Karpas-422 (cell line): ENCODE data around the gene OARD1. TPM values are rescaled to one million over a fixed set of nuclear protein-coding genes. Genes with fewer than 3 reads are reported as not detected.

Experiments
- DNase-seq: peaks from one replicate; pipeline ENCODE4 v3.0.0-alpha.2; 2015
- H2AFZ ChIP-seq: fragments of 200-600 bp; sonication (generic); 2 replicates; pipeline ENCODE4 v1.6.1; 2014; ENCODE audit warnings: antibody characterized with exemption, low read length, mixed read lengths
- H3K27ac ChIP-seq: fragments of 200-600 bp; sonication (generic); 2 replicates; pipeline ENCODE4 v1.5.1; 2014; ENCODE audit warnings: mild to moderate bottlenecking, low read length, moderate library complexity
- H3K27me3 ChIP-seq: fragments of 200-600 bp; sonication (generic); 2 replicates; pipeline ENCODE4 v1.6.1; 2014; ENCODE audit warnings: low read length, mixed read lengths
- H3K36me3 ChIP-seq: fragments of 200-600 bp; sonication (generic); 2 replicates; pipeline ENCODE4 v1.6.1; 2014; ENCODE audit warnings: low read length, mixed read lengths; ENCODE audit not compliant: insufficient read depth
- H3K4me1 ChIP-seq: fragments of 200-600 bp; sonication (generic); 2 replicates; pipeline ENCODE4 v1.6.1; 2014; ENCODE audit warnings: mild to moderate bottlenecking, low read length, mixed read lengths
- H3K4me2 ChIP-seq: fragments of 200-600 bp; sonication (generic); 2 replicates; pipeline ENCODE4 v1.6.1; 2014; ENCODE audit warnings: low read length, low read depth, mild to moderate bottlenecking; ENCODE audit not compliant: poor library complexity, severe bottlenecking
- H3K4me3 ChIP-seq: fragments of 200-600 bp; sonication (generic); 2 replicates; pipeline ENCODE4 v1.5.1; 2014; ENCODE audit warnings: mild to moderate bottlenecking, antibody characterized with exemption, low read length, mixed read lengths
- H3K79me2 ChIP-seq: fragments of 200-600 bp; sonication (generic); 2 replicates; pipeline ENCODE4 v1.6.1; 2014; ENCODE audit warnings: mild to moderate bottlenecking, low read length, mixed read lengths
- H3K9ac ChIP-seq: fragments of 200-600 bp; sonication (generic); 2 replicates; pipeline ENCODE4 v1.6.0; 2014; ENCODE audit warnings: low read length
- H3K9me2 ChIP-seq: fragments of 200-600 bp; sonication (generic), shearing (Covaris generic); replicated peaks from 2 replicates; pipeline ENCODE4 v1.6.0; 2014; ENCODE audit warnings: mild to moderate bottlenecking, low read length, moderate library complexity; ENCODE audit not compliant: insufficient read depth
- H3K9me3 ChIP-seq: fragments of 300-700, 200-600 bp; sonication (generic); 2 replicates; pipeline ENCODE4 v1.6.1; 2014; ENCODE audit warnings: low read length, mixed read lengths
- H4K20me1 ChIP-seq: fragments of 200-600 bp; sonication (generic); 2 replicates; pipeline ENCODE4 v1.6.1; 2014; ENCODE audit warnings: mild to moderate bottlenecking, antibody characterized with exemption, low read length, low read depth; ENCODE audit not compliant: insufficient read depth
- total RNA-seq: library from RNA; depleted of rRNA; stranded (reverse); fragments of >200 nt; shearing (Covaris generic); gene quantifications from 2 replicates; pipeline ENCODE4 v1.2.3, GENCODE V29; 2014; ENCODE audit warnings: low replicate concordance

Gene OARD1
- total RNA-seq, 1 experiment from 2014 or later, result 37.5 TPM

GRCh38 chr6:41059556-41059955 lies 12.6 kb downstream of the OARD1 start:
- Histone ChIP-seq H3K27me3 (no peaks in the 10 kb centered on the region), H3K4me2 (no peak overlapping the region), H3K4me1 (no peaks in the 10 kb centered on the region), H3K9me3 (no peaks in the 10 kb centered on the region), H3K4me3 (no peak overlapping the region), H2AFZ (no peak overlapping the region), H3K9me2 (no peaks in the 10 kb centered on the region), H3K36me3 (peaks cover 8% of the 10 kb centered on the region; the same call in 1 of the 2 replicates), H3K9ac (no peak overlapping the region), H4K20me1 (no peaks in the 10 kb centered on the region), H3K27ac (no peak overlapping the region), H3K79me2 (no peaks in the 10 kb centered on the region)
- no peak for DNase-seq

DNA sequence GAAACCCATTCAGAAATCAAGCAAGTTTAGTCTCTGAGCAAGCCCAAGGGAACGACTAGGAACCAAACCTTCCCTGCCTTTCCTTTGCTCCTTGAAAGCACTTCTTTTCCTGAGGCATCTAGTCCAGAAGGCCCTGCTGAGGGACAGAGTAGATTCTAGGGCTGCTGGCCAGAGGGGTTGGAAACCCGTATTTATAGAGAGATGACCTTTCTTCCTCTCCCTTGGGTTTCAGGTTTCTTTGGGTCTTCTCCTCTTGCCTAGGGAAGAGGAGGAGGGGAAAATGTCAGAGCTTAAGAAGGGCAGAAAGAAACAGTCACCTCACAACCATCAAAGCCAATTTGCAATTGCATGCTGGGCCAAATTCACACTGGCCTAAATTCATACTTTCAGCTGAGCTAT lies 13.4 kb downstream of the OARD1 start:
- Histone ChIP-seq H3K4me2 (no peak overlapping the region), H3K9me2 (no peaks in the 10 kb centered on the region), H3K27me3 (no peaks in the 10 kb centered on the region), H4K20me1 (no peaks in the 10 kb centered on the region), H3K27ac (no peak overlapping the region), H3K4me3 (no peak overlapping the region), H2AFZ (no peak overlapping the region), H3K79me2 (no peaks in the 10 kb centered on the region), H3K36me3 (no peaks in the 10 kb centered on the region), H3K4me1 (no peaks in the 10 kb centered on the region), H3K9ac (no peak overlapping the region), H3K9me3 (no peaks in the 10 kb centered on the region)
- no peak for DNase-seq

- no peak for DNase-seq
- no peaks in the 10 kb centered on the region for H3K79me2 ChIP-seq
- no peak overlapping the region for H3K4me2 ChIP-seq
- no peaks in the 10 kb centered on the region for H3K9me2 ChIP-seq
- no peaks in the 10 kb centered on the region for H4K20me1 ChIP-seq
- H3K4me3 ChIP-seq, result no peak overlapping the region
- H3K27me3 ChIP-seq, result no peaks in the 10 kb centered on the region
- no peak overlapping the region for H3K27ac ChIP-seq
- no peak overlapping the region for H3K9ac ChIP-seq
- peaks cover 5% of the 10 kb centered on the region for H3K4me1 ChIP-seq
- H2AFZ ChIP-seq, result no peak overlapping the region
- no peaks in the 10 kb centered on the region for H3K36me3 ChIP-seq
- H3K9me3 ChIP-seq, result no peaks in the 10 kb centered on the region
These were observed 15.2 kb downstream of the OARD1 start for GRCh38 chr6:41056768-41057490.

GRCh38 chr6:41055149-41055548 lies 17.0 kb downstream of the OARD1 start:
- Histone ChIP-seq H3K27me3 (no peaks in the 10 kb centered on the region), H3K9me3 (no peaks in the 10 kb centered on the region), H3K27ac (no peak overlapping the region), H3K4me2 (no peak overlapping the region), H3K9ac (no peak overlapping the region), H2AFZ (no peak overlapping the region), H4K20me1 (no peaks in the 10 kb centered on the region), H3K4me3 (no peak overlapping the region), H3K4me1 (peaks cover 10% of the 10 kb centered on the region), H3K36me3 (no peaks in the 10 kb centered on the region), H3K9me2 (no peaks in the 10 kb centered on the region), H3K79me2 (no peaks in the 10 kb centered on the region)
- no peak for DNase-seq

GRCh38 chr6:41054511-41054910 lies 17.6 kb downstream of the OARD1 start:
- Histone ChIP-seq H3K9me2 (no peaks in the 10 kb centered on the region), H3K4me2 (no peak overlapping the region)

GRCh38 chr6:41053041-41053440 lies 19.1 kb downstream of the OARD1 start, which contains the start of gene APOBEC2:
Gene APOBEC2 (plus strand): TSS chr6:41053202. CDS start chr6:41053348, 146 bp downstream.
- H3K36me3 ChIP-seq, result no peaks in the 10 kb centered on the region
- no peak within 1 kb of the TSS for H3K4me2 ChIP-seq
- H3K79me2 ChIP-seq, result no peaks in the 10 kb centered on the region
- H3K27ac ChIP-seq, result no peak within 1 kb of the TSS
- no peaks in the 10 kb centered on the region for H4K20me1 ChIP-seq
- H3K4me1 ChIP-seq, result peaks cover 10% of the 10 kb centered on the region
- no peak within 1 kb of the TSS for H3K9ac ChIP-seq
- no peak for DNase-seq
- H2AFZ ChIP-seq, result peak within 1 kb of the TSS; percentile 87
- H3K9me3 ChIP-seq, result no peaks in the 10 kb centered on the region
- no peaks in the 10 kb centered on the region for H3K27me3 ChIP-seq
- no peaks in the 10 kb centered on the region for H3K9me2 ChIP-seq
- no peak within 1 kb of the TSS for H3K4me3 ChIP-seq

More at GRCh38 chr6:41054511-41054910, 17.6 kb downstream of the OARD1 start:
- no peak overlapping the region for H3K4me3 ChIP-seq
- H3K4me1 ChIP-seq, result peaks cover 10% of the 10 kb centered on the region
- no peaks in the 10 kb centered on the region for H3K36me3 ChIP-seq
- no peak overlapping the region for H2AFZ ChIP-seq
- no peak for DNase-seq
- H3K9ac ChIP-seq, result no peak overlapping the region
- H3K9me3 ChIP-seq, result no peaks in the 10 kb centered on the region
- no peaks in the 10 kb centered on the region for H3K79me2 ChIP-seq
- no peaks in the 10 kb centered on the region for H3K27me3 ChIP-seq
- no peak overlapping the region for H3K27ac ChIP-seq
- no peaks in the 10 kb centered on the region for H4K20me1 ChIP-seq

DNA sequence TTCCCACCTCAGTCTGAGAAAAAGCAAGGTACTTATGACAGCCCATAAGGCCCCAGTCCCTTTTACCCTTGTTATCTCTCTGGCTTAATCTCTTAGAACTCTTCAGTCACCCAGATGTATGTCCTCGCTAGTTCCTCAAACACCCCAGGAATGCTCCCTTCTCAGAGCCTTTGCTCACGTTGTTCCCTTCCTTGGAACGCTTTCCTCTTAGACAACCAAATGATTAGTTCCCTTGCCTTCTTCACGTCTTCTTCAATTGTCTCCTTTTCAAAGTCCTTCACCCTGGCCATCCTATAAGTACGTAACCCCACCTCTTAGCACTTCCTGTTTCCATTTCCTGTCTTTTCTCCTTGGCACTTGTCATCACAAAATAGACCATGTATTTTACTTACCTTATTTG lies 20.3 kb downstream of the OARD1 start:
- Histone ChIP-seq H3K9me2 (no peaks in the 10 kb centered on the region), H3K9me3 (no peaks in the 10 kb centered on the region), H3K27ac (no peak overlapping the region), H3K4me3 (no peak overlapping the region), H3K36me3 (no peaks in the 10 kb centered on the region), H2AFZ (peak overlapping the region; percentile 87), H4K20me1 (no peaks in the 10 kb centered on the region), H3K4me2 (no peak overlapping the region), H3K27me3 (no peaks in the 10 kb centered on the region), H3K79me2 (no peaks in the 10 kb centered on the region), H3K9ac (no peak overlapping the region), H3K4me1 (peaks cover 10% of the 10 kb centered on the region)
- peak; percentile 64 for DNase-seq

DNA sequence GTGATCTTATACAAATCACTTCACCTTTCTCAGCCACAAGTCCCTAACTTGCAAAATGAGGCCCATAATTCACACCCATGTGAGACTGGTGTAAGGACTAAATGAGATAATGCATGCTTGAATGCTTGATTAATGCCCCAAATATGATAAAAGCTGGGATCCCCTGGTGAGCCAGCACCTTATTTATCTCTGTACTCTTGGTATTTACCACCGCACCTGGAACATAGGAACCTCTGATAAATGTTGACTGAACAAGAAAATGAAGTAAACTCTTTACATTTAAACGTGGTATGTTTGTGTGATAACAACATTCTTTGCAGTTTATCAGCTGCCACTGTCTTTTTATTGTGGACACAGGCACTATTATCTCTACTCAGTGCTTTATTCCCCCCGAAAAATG lies 21.6 kb downstream of the OARD1 start:
- Histone ChIP-seq H4K20me1 (no peaks in the 10 kb centered on the region), H3K9ac (no peak overlapping the region), H3K36me3 (no peaks in the 10 kb centered on the region), H3K9me2 (no peaks in the 10 kb centered on the region), H3K4me2 (no peak overlapping the region), H3K4me3 (no peak overlapping the region), H3K79me2 (no peaks in the 10 kb centered on the region), H2AFZ (no peak overlapping the region), H3K4me1 (peaks cover 10% of the 10 kb centered on the region), H3K27ac (no peak overlapping the region), H3K9me3 (no peaks in the 10 kb centered on the region), H3K27me3 (no peaks in the 10 kb centered on the region)
- DNase-seq, result no peak
